ENCODE data around the gene OTUD1. TPM values are rescaled to one million over a fixed set of nuclear protein-coding genes. Genes with fewer than 3 reads are reported as not detected.
"Not testable (repeated sequence)": the region's sequence is repeated elsewhere in the genome, so short reads cannot be mapped to it uniquely, and the experiment has no call there.

Gene OTUD1, protein sequence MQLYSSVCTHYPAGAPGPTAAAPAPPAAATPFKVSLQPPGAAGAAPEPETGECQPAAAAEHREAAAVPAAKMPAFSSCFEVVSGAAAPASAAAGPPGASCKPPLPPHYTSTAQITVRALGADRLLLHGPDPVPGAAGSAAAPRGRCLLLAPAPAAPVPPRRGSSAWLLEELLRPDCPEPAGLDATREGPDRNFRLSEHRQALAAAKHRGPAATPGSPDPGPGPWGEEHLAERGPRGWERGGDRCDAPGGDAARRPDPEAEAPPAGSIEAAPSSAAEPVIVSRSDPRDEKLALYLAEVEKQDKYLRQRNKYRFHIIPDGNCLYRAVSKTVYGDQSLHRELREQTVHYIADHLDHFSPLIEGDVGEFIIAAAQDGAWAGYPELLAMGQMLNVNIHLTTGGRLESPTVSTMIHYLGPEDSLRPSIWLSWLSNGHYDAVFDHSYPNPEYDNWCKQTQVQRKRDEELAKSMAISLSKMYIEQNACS
- polyA plus RNA-seq (2013, experiment 1 of 2; ENCODE audit: insufficient read length): 3.9 TPM
- 3.9 TPM for polyA plus RNA-seq (2013, experiment 2 of 2; ENCODE audit: insufficient read length)

DNA sequence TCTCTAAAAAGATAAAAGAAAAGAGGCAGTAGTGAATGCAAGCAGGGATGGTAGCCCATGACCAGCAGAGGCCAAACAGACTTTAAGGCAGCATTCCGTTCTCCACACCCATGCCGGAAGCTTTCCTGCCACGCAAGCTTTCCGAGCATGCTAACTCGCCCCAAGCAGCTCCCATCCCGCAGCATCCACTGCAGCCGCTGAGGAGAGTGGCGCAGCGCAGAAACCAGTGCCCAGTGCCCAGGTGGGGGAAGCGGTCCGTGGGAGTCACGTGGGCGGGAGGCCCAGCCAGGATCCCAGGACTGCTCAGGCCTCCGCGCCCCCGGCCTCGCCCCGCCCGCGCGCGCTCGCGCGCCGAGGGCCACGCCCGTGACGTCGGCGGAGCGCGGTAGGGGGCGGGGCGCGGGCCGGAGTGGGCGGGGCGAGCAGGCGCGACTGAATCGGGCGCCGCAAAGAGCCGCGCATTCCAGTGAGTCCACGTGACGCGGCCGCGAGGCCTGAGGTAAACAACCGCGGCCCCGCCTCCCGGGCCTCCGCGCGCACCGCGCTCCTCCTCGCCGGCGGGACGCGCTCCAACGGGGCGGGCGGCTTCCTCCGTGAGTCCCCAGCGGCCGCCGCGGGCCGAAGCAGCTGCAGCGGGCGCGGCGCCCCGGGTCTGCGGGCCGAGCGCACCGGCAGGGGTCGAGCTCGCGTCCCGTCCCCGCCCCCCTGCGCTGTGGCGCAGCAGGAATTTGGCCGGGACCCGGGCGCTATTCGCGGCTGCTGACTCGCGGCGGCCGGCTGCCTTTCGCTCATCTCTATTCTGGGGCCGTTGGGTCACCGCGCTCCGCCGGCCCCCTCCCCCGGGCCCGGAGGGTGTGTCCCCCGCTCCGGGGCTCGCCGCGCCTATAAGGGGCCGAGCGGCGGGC lies at the start of gene OTUD1:
Gene OTUD1, plus strand, starts transcription at position 529 of the 905 bp plus-strand sequence. CDS start 383 bp downstream, outside the sequence.
- DNase-seq: peak; percentile 94

DNA sequence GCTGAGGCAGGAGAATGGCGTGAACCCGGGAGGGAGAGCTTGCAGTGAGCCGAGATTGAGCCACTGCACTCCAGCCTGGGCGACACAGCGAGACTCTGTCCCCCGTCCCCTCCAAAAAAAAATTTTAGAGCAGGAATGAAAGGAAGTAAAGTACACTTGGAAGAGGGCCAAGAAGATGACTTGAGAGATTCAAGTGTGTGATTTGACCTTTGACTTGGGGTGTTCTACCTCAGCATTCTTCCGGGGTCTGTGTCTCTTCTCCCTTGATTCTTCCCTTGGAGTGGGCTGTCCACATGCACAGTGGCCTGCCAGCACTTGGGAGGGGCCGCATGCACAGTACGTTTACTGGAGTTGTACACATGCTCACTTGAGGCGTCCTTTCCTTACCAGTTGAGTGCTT lies 48.5 kb upstream of the OTUD1 start:
- not testable (repeated sequence) for DNase-seq

- DNase-seq: no peak
Measured at GRCh38 chr10:23390809-23391208, 48.1 kb upstream of the OTUD1 start.

GRCh38 chr10:23391821-23392220 lies 47.1 kb upstream of the OTUD1 start:
- DNase-seq: no peak

DNA sequence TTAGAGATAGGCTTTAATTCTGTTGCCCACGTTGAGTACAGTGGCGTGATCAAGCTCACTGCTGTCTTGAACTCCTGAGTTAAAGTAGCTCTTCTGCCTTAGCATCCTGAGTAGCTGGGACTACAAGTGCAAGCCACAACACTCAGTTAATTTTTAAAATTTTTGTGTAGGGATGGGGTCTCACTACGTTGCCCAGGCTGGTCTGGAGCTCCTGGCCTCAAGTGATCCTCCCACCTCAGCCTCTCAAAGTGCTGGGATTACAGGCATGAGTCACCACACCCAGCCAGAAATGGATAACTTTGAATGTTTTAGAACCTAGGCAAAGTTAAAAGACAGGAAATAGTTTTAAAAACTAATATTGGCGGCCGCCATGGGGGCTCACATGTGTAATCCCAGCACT lies 43.9 kb upstream of the OTUD1 start:
- DNase-seq: no peak

DNA sequence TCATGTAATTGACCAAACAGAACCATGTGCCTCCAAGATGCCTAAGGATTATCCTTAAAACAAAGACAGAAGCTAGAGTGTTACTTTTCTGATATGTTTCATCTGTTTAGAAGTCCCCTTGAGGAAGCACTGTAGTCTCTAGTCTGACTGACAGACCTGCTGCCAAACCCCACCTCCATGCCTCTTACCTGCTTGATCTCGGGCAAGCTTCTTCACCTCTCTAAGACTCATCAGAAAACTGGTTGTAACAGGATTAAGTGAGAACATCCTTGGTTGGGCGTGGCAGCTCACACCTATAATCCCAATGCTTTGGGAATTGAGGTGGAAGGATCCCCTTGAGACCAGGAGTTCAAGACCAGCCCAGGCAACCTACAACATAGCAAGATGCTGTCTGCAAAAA lies 42.2 kb upstream of the OTUD1 start:
- DNase-seq: no peak

GRCh38 chr10:23399701-23400144 lies 39.2 kb upstream of the OTUD1 start:
- DNase-seq: peak; percentile 56

DNA sequence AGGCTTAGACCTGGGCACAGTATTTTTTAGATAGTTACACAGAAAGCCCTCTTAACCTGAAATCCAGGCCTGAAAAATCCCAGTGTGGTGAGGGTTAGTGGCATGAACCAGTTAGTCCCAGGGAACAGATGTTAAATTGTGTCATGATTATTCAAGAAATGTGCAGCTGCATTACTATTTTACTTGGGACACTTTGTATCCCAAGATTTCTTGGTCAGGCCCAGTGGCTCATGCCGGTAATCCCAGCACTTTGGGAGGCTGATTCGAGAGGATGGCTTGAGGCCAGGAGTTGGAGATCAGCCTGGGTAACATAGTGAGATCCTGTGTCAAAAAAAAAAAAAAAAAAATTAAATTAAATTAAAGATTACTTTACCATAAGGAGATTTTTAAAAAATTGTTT lies 36.0 kb upstream of the OTUD1 start:
- DNase-seq: no peak

GRCh38 chr10:23403278-23403677 lies 35.6 kb upstream of the OTUD1 start:
- DNase-seq: no peak

DNA sequence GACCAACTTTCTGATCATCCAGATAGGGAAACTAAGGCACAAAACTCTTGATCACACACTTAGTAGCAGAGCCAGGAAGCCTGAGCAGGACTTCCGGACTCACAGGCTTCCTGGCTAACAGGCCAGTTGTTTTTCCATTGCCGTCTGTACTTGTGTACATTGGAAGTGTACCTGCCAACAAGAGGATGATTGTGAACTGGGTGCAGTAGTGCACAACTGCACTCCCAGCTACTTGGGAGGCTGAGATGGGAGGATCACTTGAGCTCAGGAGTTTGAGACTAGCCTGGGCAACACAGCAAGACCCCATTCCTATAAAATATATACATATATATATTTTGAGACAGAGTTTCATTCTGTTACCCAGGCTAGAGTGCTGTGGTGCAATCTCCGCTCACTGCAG lies 35.2 kb upstream of the OTUD1 start:
- DNase-seq: no peak

DNA sequence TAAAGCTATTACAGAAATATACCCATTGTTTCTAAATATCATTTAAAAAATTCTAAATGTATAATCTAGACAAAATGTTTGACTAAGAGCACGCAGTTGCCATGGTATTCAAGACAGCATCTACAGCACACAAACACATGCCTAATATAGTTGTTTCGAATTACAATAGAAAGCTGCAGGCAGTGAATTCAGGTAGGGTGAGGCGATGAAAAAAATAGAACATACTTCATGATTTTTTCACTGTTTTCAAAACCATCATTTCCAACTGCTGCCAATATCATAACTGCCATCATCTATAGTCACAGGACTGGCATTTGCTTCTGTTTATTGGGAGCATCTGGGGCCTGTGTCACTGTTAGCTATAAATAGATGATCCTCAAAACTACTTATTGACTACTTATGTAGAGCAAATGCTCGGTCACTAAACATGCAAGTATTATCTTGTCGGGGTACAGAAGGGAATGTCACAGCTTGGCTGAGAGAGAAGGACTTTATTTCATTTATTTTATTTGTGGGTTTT lies 34.4 kb upstream of the OTUD1 start:
- DNase-seq: no peak

GRCh38 chr10:23405540-23405939 lies 33.3 kb upstream of the OTUD1 start:
- no peak for DNase-seq

DNA sequence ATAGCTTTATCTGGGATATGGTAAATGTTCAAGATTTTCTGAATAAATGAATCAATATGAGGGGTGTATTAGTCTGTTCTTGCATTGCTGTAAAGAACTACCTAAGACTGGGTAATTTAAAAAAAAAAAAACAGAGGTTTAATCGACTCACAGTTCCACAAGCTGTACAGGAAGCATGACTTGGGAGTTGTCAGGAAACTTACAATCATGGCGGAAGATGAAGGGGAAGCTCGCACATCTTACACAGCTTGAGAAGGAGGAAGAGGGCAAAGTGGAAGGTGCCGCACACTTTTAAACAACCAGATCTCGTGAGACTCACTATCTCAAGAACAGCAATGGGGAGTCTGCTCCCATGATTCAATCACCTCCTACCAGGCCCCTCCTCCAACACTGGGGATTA lies 32.5 kb upstream of the OTUD1 start:
- no peak for DNase-seq

DNA sequence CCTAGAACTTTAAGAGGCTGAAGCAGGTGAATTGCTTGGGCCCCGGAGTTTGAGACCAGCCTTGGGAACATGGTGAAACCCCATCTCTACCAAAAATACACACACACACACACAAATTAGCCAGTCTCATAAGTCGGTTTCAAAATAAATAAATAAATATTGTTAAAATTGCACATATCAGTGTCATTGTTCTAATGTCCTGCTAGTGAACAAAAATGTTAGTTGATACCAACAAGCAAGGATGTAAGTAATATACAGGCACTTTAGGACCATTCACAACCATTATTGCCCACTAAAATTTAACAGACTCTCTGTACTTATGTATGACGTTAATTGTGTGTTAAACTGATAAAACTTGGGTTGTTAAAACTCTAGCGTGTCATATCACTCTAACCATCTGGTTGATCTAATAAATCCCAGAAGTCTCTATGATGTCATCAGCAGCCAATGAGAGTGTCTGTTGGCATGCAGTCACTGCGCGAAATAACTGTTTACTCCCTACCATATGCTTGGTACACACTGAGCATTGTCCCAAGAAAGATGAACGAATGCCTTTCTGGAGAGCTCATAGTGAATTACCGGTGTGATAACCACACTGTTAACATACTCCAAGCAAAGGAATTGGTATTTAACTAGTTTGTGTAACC lies 30.4 kb upstream of the OTUD1 start:
- peak; percentile 45 for DNase-seq

DNA sequence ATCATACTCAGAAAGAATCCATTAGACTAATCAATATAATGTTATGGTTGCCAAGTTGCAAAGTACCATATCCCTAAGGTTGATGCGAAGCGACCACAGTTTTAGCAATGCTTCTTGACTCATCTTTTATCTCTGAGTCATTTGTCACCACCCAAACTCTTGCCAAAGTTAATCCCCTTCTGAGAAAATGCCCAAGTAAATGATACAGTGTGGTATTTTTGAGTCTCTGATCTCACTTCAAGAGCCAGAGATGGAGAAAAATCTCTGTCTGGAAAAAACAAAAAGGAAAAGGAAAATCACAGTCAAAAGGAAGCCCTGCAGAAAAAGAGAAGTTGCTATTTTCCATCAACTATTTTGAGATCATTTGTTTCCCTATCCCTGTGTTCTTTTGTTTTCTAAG lies 26.7 kb upstream of the OTUD1 start:
- DNase-seq: peak; percentile 52

GRCh38 chr10:23413629-23414089 lies 25.2 kb upstream of the OTUD1 start:
- no peak for DNase-seq

- no peak for DNase-seq
Measured at GRCh38 chr10:23414658-23415057, 24.2 kb upstream of the OTUD1 start.

- no peak for DNase-seq
Measured at GRCh38 chr10:23417254-23417653, 21.6 kb upstream of the OTUD1 start.

DNA sequence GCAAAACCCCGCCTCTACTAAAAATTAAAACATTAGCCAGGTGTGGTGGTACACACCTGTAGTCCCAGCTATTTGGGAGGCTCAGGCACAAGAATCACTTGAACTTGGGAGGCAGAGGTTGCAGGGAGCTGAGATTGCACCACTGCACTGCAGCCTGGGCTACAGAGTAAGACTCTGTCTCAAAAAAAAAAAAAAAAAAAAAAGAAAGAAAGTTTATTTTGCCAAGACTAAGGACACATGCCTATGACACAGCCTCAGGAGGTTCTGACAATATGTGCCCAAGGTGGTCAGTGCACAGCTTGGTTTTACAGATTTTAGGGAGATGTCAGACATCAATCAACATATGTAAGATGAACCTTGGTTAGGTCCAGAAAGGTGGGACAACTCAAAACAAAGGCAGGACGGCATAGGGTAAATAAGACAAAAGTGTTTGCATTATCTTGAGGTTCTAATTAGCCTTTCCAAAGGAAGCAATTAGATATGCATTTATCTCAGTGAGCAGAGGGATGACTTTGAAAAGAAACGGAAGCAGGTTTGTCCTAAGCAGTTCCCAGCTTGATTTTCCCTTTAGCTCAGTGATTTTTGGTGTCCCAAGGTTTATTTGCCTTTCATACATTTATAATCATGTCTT lies 20.7 kb upstream of the OTUD1 start:
- DNase-seq: no peak

GRCh38 chr10:23419201-23419600 lies 19.7 kb upstream of the OTUD1 start:
- DNase-seq: no peak

DNA sequence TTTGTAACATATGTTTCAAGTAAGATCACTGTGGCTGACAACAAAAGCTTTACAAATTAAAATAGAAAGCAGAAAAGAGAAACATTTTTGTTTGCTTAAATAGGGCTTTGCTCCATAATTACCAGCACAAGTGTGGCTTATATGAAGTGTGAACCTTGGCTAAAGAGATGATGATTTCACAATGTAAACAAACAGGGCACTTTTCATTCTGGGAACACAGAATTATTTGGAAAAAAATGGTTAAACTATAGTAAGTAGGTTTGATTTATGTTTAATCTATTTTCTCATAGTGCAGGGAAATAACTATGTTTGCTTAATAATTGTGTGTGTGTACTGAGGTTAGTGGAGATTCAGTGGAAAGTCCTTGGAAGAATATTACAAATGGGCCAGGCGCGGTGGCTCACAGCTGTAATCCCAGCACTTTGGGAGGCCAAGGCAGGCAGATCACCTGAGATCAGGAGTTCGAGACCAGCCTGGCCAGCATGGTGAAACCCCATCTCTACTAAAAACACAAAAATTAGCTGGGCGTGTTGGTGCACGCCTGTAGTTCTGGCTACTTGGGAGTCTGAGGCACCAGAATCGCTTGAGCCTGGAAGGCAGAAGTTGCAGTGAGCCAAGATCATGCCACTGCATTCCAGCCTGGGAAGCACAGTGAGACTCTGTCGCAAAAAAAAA lies 19.1 kb upstream of the OTUD1 start:
- no peak for DNase-seq
